Smooth muscle cell (in vitro differentiated cells): ENCODE measurements around the gene PACS2. TPM values are rescaled to one million over a fixed set of nuclear protein-coding genes. Genes with fewer than 3 reads are reported as not detected.

ENCODE experiments used
- DNase-seq: peaks from one replicate; lab custom pipeline; 2025; ENCODE audit not compliant: unreplicated experiment; lab: John Stamatoyannopoulos, UW
- H2AFZ ChIP-seq: fragments of 200-600 bp; sonication (generic); 2 replicates; pipeline ENCODE4 v1.6.0; 2016; ENCODE audit warnings: antibody characterized with exemption, low read depth, mild to moderate bottlenecking
- H3F3A ChIP-seq: fragments of 200-600 bp; sonication (generic); 2 replicates; pipeline ENCODE4 v1.6.0; 2017; ENCODE audit warnings: antibody characterized with exemption, low read depth
- H3K27ac ChIP-seq: fragments of 200-600 bp; sonication (generic); 2 replicates; pipeline ENCODE4 v1.5.1; 2016; ENCODE audit warnings: low read depth, mild to moderate bottlenecking
- H3K27me3 ChIP-seq: fragments of 200-600 bp; sonication (generic); 2 replicates; pipeline ENCODE4 v1.6.1; 2016; ENCODE audit warnings: low read depth, mild to moderate bottlenecking
- H3K36me3 ChIP-seq: fragments of 200-600 bp; sonication (generic); 2 replicates; pipeline ENCODE4 v1.5.1; 2016; ENCODE audit warnings: low read depth
- H3K4me1 ChIP-seq: fragments of 200-600 bp; sonication (generic); 2 replicates; pipeline ENCODE4 v1.5.1; 2016; ENCODE audit warnings: low read depth
- H3K4me2 ChIP-seq: fragments of 200-600 bp; sonication (generic); 2 replicates; pipeline ENCODE4 v1.6.0; 2016; ENCODE audit warnings: mild to moderate bottlenecking
- H3K4me3 ChIP-seq: fragments of 200-600 bp; sonication (generic); 2 replicates; pipeline ENCODE4 v1.5.1; 2016; ENCODE audit warnings: mild to moderate bottlenecking
- H3K79me2 ChIP-seq: fragments of 200-600 bp; sonication (generic); 2 replicates; pipeline ENCODE4 v1.6.0; 2016; ENCODE audit warnings: low read depth, mild to moderate bottlenecking
- H3K9ac ChIP-seq: fragments of 200-600 bp; sonication (generic); 2 replicates; pipeline ENCODE4 v1.6.0; 2016; ENCODE audit warnings: low read depth
- H3K9me3 ChIP-seq: fragments of 200-600 bp; sonication (generic); replicated peaks from 2 replicates; pipeline ENCODE4 v1.5.1; 2016; ENCODE audit warnings: low read depth
- H4K20me1 ChIP-seq: fragments of 200-600 bp; sonication (generic); 2 replicates; pipeline ENCODE4 v1.6.0; 2016; ENCODE audit warnings: low read depth
- CTCF ChIP-seq: fragments of 200-600 bp; sonication (generic); IDR thresholded peaks from 2 replicates; pipeline ENCODE4 v1.5.1; 2017; ENCODE audit warnings: borderline replicate concordance, mild to moderate bottlenecking, antibody characterized with exemption; ENCODE audit not compliant: insufficient read depth, poor library complexity, severe bottlenecking
- WGBS: methylation state at CpG from one replicate; pipeline ENCODE4 v1.1.7; 2016; ENCODE audit warnings: low lambda C conversion rate; 5-methylcytosine and 5-hydroxymethylcytosine counted together
- polyA plus RNA-seq: library from polyadenylated mRNA; unstranded; fragments of >200 nt; fragmentation: Nextera tagmentation; extraction: Ambion mirVana; gene quantifications from 2 replicates; pipeline ENCODE4 v1.2.1, GENCODE V29; 2016
- total RNA-seq: library from RNA; depleted of rRNA; stranded (reverse); fragments of >200 nt; gene quantifications from 2 replicates; pipeline ENCODE4 v1.2.3, GENCODE V29; 2014

PACS2 gene
- total and polyA plus RNA-seq, 2 experiments from 2014 or later: 36.9 to 49.1 TPM

GRCh38 chr14:105411017-105411941, 96.7 kb downstream of the PACS2 start:
- H3F3A ChIP-seq: peaks cover 7% of the 10 kb centered on the region
- H3K9me3 ChIP-seq: no peaks in the 10 kb centered on the region
- H3K4me3 ChIP-seq: peak overlapping the region; percentile 42
- no peak overlapping the region for H3K9ac ChIP-seq
- H3K27me3 ChIP-seq: peaks cover 14% of the 10 kb centered on the region
- H3K36me3 ChIP-seq: no peaks in the 10 kb centered on the region
- H3K27ac ChIP-seq: no peak overlapping the region
- no peaks in the 10 kb centered on the region for H3K79me2 ChIP-seq
- no peak overlapping the region for H2AFZ ChIP-seq
- H4K20me1 ChIP-seq: no peaks in the 10 kb centered on the region
- peak overlapping the region; percentile 85 for H3K4me2 ChIP-seq
- no peak for TF ChIP-seq CTCF
- 25% methylated on average over 52 of the region's 86 CpGs for WGBS
- H3K4me1 ChIP-seq: peaks cover 10% of the 10 kb centered on the region
- no peak for DNase-seq

GRCh38 chr14:105411985-105412770, 97.6 kb downstream of the PACS2 start:
- 85% methylated on average over 15 of the region's 17 CpGs for WGBS

GRCh38 chr14:105412771-105413543, 98.4 kb downstream of the PACS2 start:
- TF ChIP-seq CTCF: no peak
- H3K9me3 ChIP-seq: no peaks in the 10 kb centered on the region
- WGBS: 83% methylated on average over 7 of the region's 8 CpGs
- no peak overlapping the region for H2AFZ ChIP-seq
- H3K9ac ChIP-seq: no peak overlapping the region
- peaks cover 7% of the 10 kb centered on the region for H3F3A ChIP-seq
- H3K4me2 ChIP-seq: no peak overlapping the region
- no peak overlapping the region for H3K4me3 ChIP-seq
- H3K36me3 ChIP-seq: no peaks in the 10 kb centered on the region
- DNase-seq: no peak
- H3K4me1 ChIP-seq: peaks cover 10% of the 10 kb centered on the region
- H3K27ac ChIP-seq: no peak overlapping the region
- no peaks in the 10 kb centered on the region for H4K20me1 ChIP-seq
- H3K27me3 ChIP-seq: peaks cover 14% of the 10 kb centered on the region
- H3K79me2 ChIP-seq: no peaks in the 10 kb centered on the region

More at GRCh38 chr14:105411985-105412770, 97.6 kb downstream of the PACS2 start:
- peaks cover 10% of the 10 kb centered on the region for H3K4me1 ChIP-seq
- no peaks in the 10 kb centered on the region for H3K9me3 ChIP-seq
- peaks cover 7% of the 10 kb centered on the region for H3F3A ChIP-seq
- H3K4me2 ChIP-seq: peak overlapping the region; percentile 85
- no peak overlapping the region for H2AFZ ChIP-seq
- no peak overlapping the region for H3K4me3 ChIP-seq
- no peak overlapping the region for H3K27ac ChIP-seq
- H3K79me2 ChIP-seq: no peaks in the 10 kb centered on the region
- no peak overlapping the region for H3K9ac ChIP-seq
- no peaks in the 10 kb centered on the region for H4K20me1 ChIP-seq
- peaks cover 14% of the 10 kb centered on the region for H3K27me3 ChIP-seq
- H3K36me3 ChIP-seq: no peaks in the 10 kb centered on the region
- DNase-seq: no peak
- TF ChIP-seq CTCF: no peak
